Tibial nerve (tissue), 4 donors: ENCODE data around the gene TAOK1. TPM values are rescaled to one million over a fixed set of nuclear protein-coding genes. Genes with fewer than 3 reads are reported as not detected.
A peak's percentile ranks its signal among the peaks of the same experiment; 100 is the strongest.

Source experiments
- DNase-seq, 2 donors: peaks; one replicate each; pipeline ENCODE4 v3.0.0-alpha.2; 2019; ENCODE audit warnings: low spot score in 2 of 2
- H3K27ac ChIP-seq, 4 donors: fragments of 200-600 bp; sonication (generic) in 3 of 4; one replicate each; pipeline ENCODE4 v1.5.1; 2017 to 2019; ENCODE audit warnings: mild to moderate bottlenecking in 1 of 4
- H3K27me3 ChIP-seq, 2 donors: fragments of 200-600 bp; sonication (generic) in 1 of 2; one replicate each; pipeline versions ENCODE4 v1.5.1 to v1.6.0; 2017 to 2019
- H3K36me3 ChIP-seq, 3 donors: fragments of 200-600 bp; sonication (generic); one replicate each; pipeline ENCODE4 v1.5.1; 2018 to 2019
- H3K4me1 ChIP-seq, 4 donors: fragments of 200-600 bp; sonication (generic) in 3 of 4; one replicate each; pipeline ENCODE4 v1.5.1; 2017 to 2019
- H3K4me3 ChIP-seq, 4 donors: fragments of 200-600 bp; sonication (generic) in 3 of 4; one replicate each; pipeline ENCODE4 v1.5.1; 2017 to 2019; ENCODE audit warnings: mild to moderate bottlenecking in 1 of 4, moderate library complexity in 1 of 4
- H3K9me3 ChIP-seq, 4 donors: fragments of 200-600 bp; sonication (generic) in 3 of 4; one replicate each; pipeline ENCODE4 v1.5.1; 2017 to 2019
- CTCF ChIP-seq, 5 experiments: fragments of 200-600 bp in 3 of 5; fragments of 450-650 bp in 2 of 5; sonication (generic) in 3 of 5; IDR thresholded peaks; one replicate each; pipeline ENCODE4 v1.5.1; 2016 to 2019; ENCODE audit warnings: antibody characterized with exemption in 5 of 5, mild to moderate bottlenecking in 3 of 5, moderate library complexity in 2 of 5
- EP300 ChIP-seq, 2 donors: sonication (generic); formaldehyde crosslinking; IDR thresholded peaks; one replicate each; pipeline ENCODE4 v1.6.1; 2017; ENCODE audit warnings: antibody characterized with exemption in 2 of 2, mild to moderate bottlenecking in 1 of 2
- POLR2A ChIP-seq, 2 donors: fragments of 450-650 bp; IDR thresholded peaks; one replicate each; pipeline ENCODE4 v1.6.1; 2017; ENCODE audit warnings: antibody characterized with exemption in 2 of 2, mild to moderate bottlenecking in 2 of 2, moderate library complexity in 2 of 2
- WGBS, 2 donors: methylation state at CpG; one replicate each; pipeline ENCODE4 v1.1.5; 2018; 5-methylcytosine and 5-hydroxymethylcytosine counted together
- total RNA-seq, 4 donors: library from RNA; depleted of rRNA; stranded (reverse); fragments of >200 nt; gene quantifications; one replicate each; pipeline ENCODE4 v1.1.0, GENCODE V29; 2016

Gene TAOK1
- total RNA-seq, 4 donors from 2014 or later = 63.0 to 86.1 (median 73.7) TPM

GRCh38 chr17:29386760-29387159 lies 3.4 kb upstream of the TAOK1 start:
- peaks cover 0 to 11% (median 1%) of the 10 kb centered on the region in 4 donors for H3K4me1 ChIP-seq
- no peak for DNase-seq
- H3K4me3 ChIP-seq = no peak overlapping the region
- H3K9me3 ChIP-seq = no peaks in the 10 kb centered on the region
- WGBS, 2 donors = 90 to 92% methylated on average over 4 of the region's 4 CpGs
- TF ChIP-seq CTCF (IDR thresholded peaks at IDR 0.05) (no peak), EP300 (IDR thresholded peaks at IDR 0.05) (no peak)
- no peaks in the 10 kb centered on the region for H3K36me3 ChIP-seq
- no peaks in the 10 kb centered on the region for H3K27me3 ChIP-seq
- H3K27ac ChIP-seq = no peak overlapping the region

GRCh38 chr17:29388937-29389336 lies 1.2 kb upstream of the TAOK1 start:
- Histone ChIP-seq H3K4me1 (peaks cover 0 to 33% (median 21%) of the 10 kb centered on the region in 4 donors), H3K9me3 (no peaks in the 10 kb centered on the region), H3K4me3 (no peak overlapping the region), H3K27ac (no peak overlapping the region), H3K27me3 (no peaks in the 10 kb centered on the region), H3K36me3 (no peaks in the 10 kb centered on the region)
- DNase-seq = no peak
- TF ChIP-seq CTCF (IDR thresholded peaks at IDR 0.05) (no peak), EP300 (IDR thresholded peaks at IDR 0.05) (no peak), POLR2A (IDR thresholded peaks at IDR 0.05) (no peak)
- 85 to 90% methylated on average over 9 of the region's 9 CpGs for WGBS, 2 donors

GRCh38 chr17:29390851-29391631 lies 878 bp downstream of the TAOK1 start:
- Histone ChIP-seq H3K9me3 (no peaks in the 10 kb centered on the region), H3K36me3 (no peaks in the 10 kb centered on the region), H3K4me3 (peak overlapping the region; percentile 84 to 99 (median 93)), H3K27ac (peak overlapping the region; percentile 94 to 100 (median 97)), H3K27me3 (no peaks in the 10 kb centered on the region), H3K4me1 (peaks cover 0 to 42% (median 27%) of the 10 kb centered on the region in 4 donors)
- TF ChIP-seq EP300 (IDR thresholded peaks at IDR 0.05) (peak in 1 of 2 donors; percentile 15), POLR2A (IDR thresholded peaks at IDR 0.05) (no peak), CTCF (IDR thresholded peaks at IDR 0.05) (no peak)
- WGBS, 2 donors = 1% methylated on average over 19 to 21 of the region's 28 CpGs
- DNase-seq = peak in 1 of 2 donors; percentile 14

- peaks cover 0 to 42% (median 27%) of the 10 kb centered on the region in 4 donors for H3K4me1 ChIP-seq
- no peak for TF ChIP-seq EP300 (IDR thresholded peaks at IDR 0.05)
- no peak for TF ChIP-seq CTCF (IDR thresholded peaks at IDR 0.05)
- TF ChIP-seq POLR2A (IDR thresholded peaks at IDR 0.05) = no peak
- H3K27me3 ChIP-seq = no peaks in the 10 kb centered on the region
- H3K36me3 ChIP-seq = peaks cover 0 to 5% (median 0%) of the 10 kb centered on the region in 3 donors
- no peaks in the 10 kb centered on the region for H3K9me3 ChIP-seq
- DNase-seq = no peak
- H3K4me3 ChIP-seq = no peak overlapping the region
- H3K27ac ChIP-seq = peak overlapping the region; percentile 37 to 97 (median 64)
These were observed 3.3 kb downstream of the TAOK1 start for GRCh38 chr17:29393436-29393835.

- H3K27me3 ChIP-seq = no peaks in the 10 kb centered on the region
- H3K36me3 ChIP-seq = peaks cover 0 to 18% (median 0%) of the 10 kb centered on the region in 3 donors
- DNase-seq = no peak
- H3K9me3 ChIP-seq = no peaks in the 10 kb centered on the region
- H3K4me3 ChIP-seq = no peak overlapping the region
- H3K4me1 ChIP-seq = peaks cover 0 to 38% (median 27%) of the 10 kb centered on the region in 4 donors
- TF ChIP-seq CTCF (IDR thresholded peaks at IDR 0.05) = no peak
- TF ChIP-seq EP300 (IDR thresholded peaks at IDR 0.05) = no peak
- no peak for TF ChIP-seq POLR2A (IDR thresholded peaks at IDR 0.05)
- 85 to 91% methylated on average over 4 of the region's 4 CpGs for WGBS, 2 donors
- peak overlapping the region in 1 of 4 donors; percentile 97 for H3K27ac ChIP-seq
These were observed 4.6 kb downstream of the TAOK1 start for GRCh38 chr17:29394761-29395160.
